T-cell (primary cell): ENCODE measurements around the gene PGM2L1. TPM values are rescaled to one million over a fixed set of nuclear protein-coding genes. Genes with fewer than 3 reads are reported as not detected.

ENCODE experiments used
- ATAC-seq, 4 experiments: fragments of 200-7000 bp in 3 of 4; fragments of 150-1000 bp in 1 of 4; cut with Tn5 transposase; replicated peaks in 1 of 4; 1 replicate in 3 of 4; 2 replicates in 1 of 4; pipeline ENCODE4 v1.10.0; 2021; ENCODE audit warnings: moderate library complexity in 3 of 4, mild to moderate bottlenecking in 2 of 4, moderate number of reproducible peaks in 1 of 4
- CTCF ChIA-PET, 2 donors: fragments of 300-600 bp; sonication (Branson Sonifier 250); formaldehyde crosslinking; loops; one replicate each; lab custom pipeline; 2022; ENCODE audit warnings: antibody characterized with exemption in 2 of 2; lab: Charles Lee
- POLR2A ChIA-PET, 2 donors: fragments of 300-600 bp; sonication (Branson Sonifier 250); formaldehyde crosslinking; loops; one replicate each; lab custom pipeline; 2022; ENCODE audit warnings: antibody characterized with exemption in 2 of 2; lab: Charles Lee
- DNase-seq, 35 experiments: peaks; one replicate each; pipeline versions ENCODE4 v3.0.0 to v3.0.0-alpha.2; 2013 to 2023
- H3K27ac ChIP-seq: one replicate; pipeline ENCODE4 v1.5.1; 2013; ENCODE audit warnings: low read length
- H3K27me3 ChIP-seq, 2 experiments: replicated peaks in 1 of 2; 1 replicate in 1 of 2; 2 replicates in 1 of 2; pipeline versions ENCODE4 v1.6.1 to v1.7.0; 2013; ENCODE audit warnings: low read length in 1 of 2, mixed read lengths in 1 of 2; ENCODE audit not compliant: control insufficient read depth in 2 of 2, insufficient read depth in 2 of 2; ENCODE audit errors: extremely low read depth in 1 of 2
- H3K36me3 ChIP-seq, 2 donors: 1 replicate in 1 of 2; 2 replicates in 1 of 2; pipeline versions ENCODE4 v1.6.1 to v1.7.0; 2013; ENCODE audit warnings: low read length in 1 of 2; ENCODE audit not compliant: control insufficient read depth in 2 of 2, insufficient read depth in 1 of 2; ENCODE audit errors: extremely low read depth in 1 of 2
- H3K4me1 ChIP-seq, 2 experiments: 1 replicate in 1 of 2; 2 replicates in 1 of 2; pipeline versions ENCODE4 v1.6.1 to v1.7.0; 2013; ENCODE audit warnings: low read length in 2 of 2, mixed read lengths in 1 of 2; ENCODE audit not compliant: insufficient read depth in 2 of 2, control insufficient read depth in 1 of 2; ENCODE audit errors: extremely low read depth in 1 of 2
- H3K4me3 ChIP-seq, 2 donors: 1 replicate in 1 of 2; 2 replicates in 1 of 2; pipeline versions ENCODE4 v1.5.1 to v1.7.0; 2013; ENCODE audit warnings: mild to moderate bottlenecking in 2 of 2, low read length in 1 of 2, moderate library complexity in 1 of 2; ENCODE audit not compliant: control insufficient read depth in 1 of 2; ENCODE audit errors: extremely low read depth in 1 of 2
- H3K9me3 ChIP-seq: 2 replicates; pipeline ENCODE4 v1.7.0; 2013
- H3K27ac Mint-ChIP-seq, 2 donors: one replicate each; pipeline ENCODE4 v1.8.0; 2020 to 2021; ENCODE audit warnings: mild to moderate bottlenecking in 2 of 2, mixed read lengths in 2 of 2
- H3K27me3 Mint-ChIP-seq, 2 donors: one replicate each; pipeline ENCODE4 v1.8.0; 2021 to 2022; ENCODE audit warnings: mixed read lengths in 2 of 2
- H3K36me3 Mint-ChIP-seq: one replicate; pipeline ENCODE4 v1.8.0; 2021; ENCODE audit warnings: mixed read lengths
- H3K4me1 Mint-ChIP-seq, 3 donors: one replicate each; pipeline ENCODE4 v1.8.0; 2020 to 2022; ENCODE audit warnings: mixed read lengths in 3 of 3, mild to moderate bottlenecking in 1 of 3
- H3K4me3 Mint-ChIP-seq, 3 donors: one replicate each; pipeline ENCODE4 v1.8.0; 2020 to 2022; ENCODE audit warnings: mild to moderate bottlenecking in 3 of 3, mixed read lengths in 3 of 3, moderate library complexity in 3 of 3
- H3K9me3 Mint-ChIP-seq, 3 donors: one replicate each; pipeline ENCODE4 v1.8.0; 2020 to 2022; ENCODE audit warnings: mixed read lengths in 3 of 3
- WGBS: methylation state at CpG from one replicate; pipeline ENCODE4 v1.1.5; 2013; ENCODE audit warnings: missing lambda C conversion rate; ENCODE audit not compliant: insufficient coverage; 5-methylcytosine and 5-hydroxymethylcytosine counted together
- total RNA-seq, 35 experiments: library from RNA in 6 of 35; stranded (reverse) in 6 of 35; fragments of 120-200 nt in 1 of 35; gene quantifications; one replicate each; pipeline versions ENCODE4 v1.2.1 to v1.2.4 and lab custom pipeline; 2013 to 2026

Gene PGM2L1
- total RNA-seq, 5 donors from 2014 or later (not counting 1 experiment from before 2014, with no cell fraction given): 8.6 to 17.0 (median 15.0) TPM

DNA sequence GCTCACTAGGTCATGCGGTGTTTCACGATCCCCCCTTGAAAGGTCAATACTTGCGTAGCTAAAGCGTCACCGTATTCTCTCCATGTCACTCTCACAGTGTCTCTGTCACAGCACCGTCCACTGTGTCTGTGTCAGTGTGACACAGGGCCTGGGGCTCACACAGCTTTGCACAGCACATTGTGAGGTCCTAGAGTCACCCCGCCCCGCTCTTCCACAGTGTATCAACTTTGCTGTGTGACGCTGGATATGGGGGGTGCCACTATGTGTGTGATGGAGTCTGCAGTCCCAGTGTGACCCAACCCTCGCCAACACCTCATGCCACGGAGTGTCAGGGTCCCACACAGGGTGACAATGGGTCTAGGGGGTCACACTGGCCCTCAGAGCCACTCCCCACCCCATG, 87.4 kb downstream of the PGM2L1 start:
- peaks cover 5 to 18% of the 10 kb centered on the region in 2 experiments for H3K27me3 ChIP-seq
- ATAC-seq (no peak), DNase-seq (no peak)
- Mint-ChIP-seq H3K9me3 (no peaks in the 10 kb centered on the region), H3K36me3 (no peaks in the 10 kb centered on the region), H3K4me1 (peaks cover 7 to 12% (median 10%) of the 10 kb centered on the region in 3 donors), H3K27ac (no peak overlapping the region), H3K4me3 (peak overlapping the region; percentile 43 to 72 (median 44)), H3K27me3 (peaks cover 26 to 43% of the 10 kb centered on the region in 2 donors)
- H3K27ac ChIP-seq: no peak overlapping the region
- 86% methylated on average over 8 of the region's 11 CpGs for WGBS
- H3K4me1 ChIP-seq: peaks cover 4 to 6% of the 10 kb centered on the region in 2 experiments
- ChIA-PET CTCF (no interaction called here), POLR2A (no interaction called here)
- H3K4me3 ChIP-seq: no peak overlapping the region
- no peaks in the 10 kb centered on the region for H3K9me3 ChIP-seq
- H3K36me3 ChIP-seq: no peaks in the 10 kb centered on the region

DNA sequence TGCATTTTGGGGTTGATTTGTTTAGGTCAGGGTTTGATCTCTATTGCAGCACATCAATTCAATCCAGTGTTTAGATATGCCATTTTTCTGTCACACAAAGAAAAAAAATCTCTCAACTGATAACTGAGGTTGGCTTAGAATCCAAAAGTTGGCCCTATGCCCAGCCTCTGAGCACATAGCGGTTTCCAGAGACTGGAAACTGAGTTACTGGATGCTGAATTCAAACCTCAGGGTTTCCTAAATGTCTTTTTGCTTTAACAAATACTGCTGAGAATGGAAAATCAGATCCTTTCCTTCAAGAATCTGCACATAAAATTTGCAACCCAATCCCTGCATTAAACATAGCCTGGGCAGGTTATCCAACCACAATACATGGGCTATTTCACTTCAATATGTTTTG, 90.8 kb downstream of the PGM2L1 start:
- no peak overlapping the region for H3K27ac Mint-ChIP-seq

DNA sequence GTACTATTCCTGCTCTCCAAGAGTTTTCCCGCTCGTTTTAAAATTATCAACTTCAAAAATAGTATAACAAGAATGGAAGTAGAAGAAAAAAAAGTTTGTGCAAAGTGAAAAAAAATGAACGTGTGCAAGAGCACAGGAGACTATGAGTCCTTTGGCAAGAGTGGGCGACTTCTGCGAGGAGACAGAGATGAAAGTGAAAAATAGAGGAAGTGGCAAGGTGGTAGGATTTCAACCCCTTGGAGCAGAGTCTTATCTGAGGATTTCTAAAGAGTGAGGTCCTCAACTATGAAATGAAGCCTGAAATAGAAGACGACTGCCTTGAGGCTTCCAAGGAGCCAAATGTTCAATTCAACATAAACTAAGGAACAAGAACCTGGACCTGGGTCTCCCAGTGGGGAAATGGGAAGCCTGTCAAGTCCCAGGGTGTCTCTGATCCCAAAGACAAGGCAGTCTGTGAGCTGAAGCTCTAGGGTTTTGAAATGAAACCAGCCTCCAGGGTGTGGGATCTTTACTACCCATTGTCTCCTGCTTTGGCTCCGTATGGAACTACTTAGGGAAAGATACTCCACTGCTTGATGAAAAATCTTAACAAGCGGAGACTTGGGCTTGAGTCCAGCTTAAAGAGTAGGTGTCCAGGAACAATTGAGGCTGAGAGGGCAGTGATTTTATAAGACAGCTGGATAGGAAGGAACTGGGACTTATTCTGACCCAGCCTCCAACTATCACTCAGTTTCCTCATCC, 91.6 kb downstream of the PGM2L1 start:
- Mint-ChIP-seq H3K27ac (no peak overlapping the region), H3K4me3 (no peak overlapping the region), H3K9me3 (no peaks in the 10 kb centered on the region), H3K36me3 (no peaks in the 10 kb centered on the region), H3K4me1 (peaks cover 4 to 8% (median 6%) of the 10 kb centered on the region in 3 donors), H3K27me3 (peaks cover 30 to 56% of the 10 kb centered on the region in 2 donors)
- POLR2A ChIA-PET: no interaction called here
- peaks cover 4 to 6% of the 10 kb centered on the region in 2 experiments for H3K4me1 ChIP-seq
- no peak overlapping the region for H3K4me3 ChIP-seq
- no peak for ATAC-seq
- H3K27ac ChIP-seq: no peak overlapping the region
- CTCF ChIA-PET: no interaction called here
- DNase-seq: no peak
- H3K36me3 ChIP-seq: no peaks in the 10 kb centered on the region
- WGBS: 21% methylated on average over 5 of the region's 8 CpGs
- H3K27me3 ChIP-seq: peaks cover 5 to 22% of the 10 kb centered on the region in 2 experiments
- no peaks in the 10 kb centered on the region for H3K9me3 ChIP-seq

More for the DNA sequence above, 90.8 kb downstream of the PGM2L1 start:
- ChIA-PET POLR2A (no interaction called here), CTCF (no interaction called here)
- peaks cover 5 to 24% of the 10 kb centered on the region in 2 experiments for H3K27me3 ChIP-seq
- Mint-ChIP-seq H3K9me3 (no peaks in the 10 kb centered on the region), H3K4me3 (no peak overlapping the region), H3K27me3 (peaks cover 34 to 62% of the 10 kb centered on the region in 2 donors), H3K4me1 (peaks cover 7 to 12% (median 10%) of the 10 kb centered on the region in 3 donors), H3K36me3 (no peaks in the 10 kb centered on the region)
- no peak overlapping the region for H3K27ac ChIP-seq
- H3K4me3 ChIP-seq: no peak overlapping the region
- peaks cover 4 to 6% of the 10 kb centered on the region in 2 experiments for H3K4me1 ChIP-seq
- no peaks in the 10 kb centered on the region for H3K36me3 ChIP-seq
- WGBS: no CpG with 5 or more reads among the region's 1 CpG
- no peak for ATAC-seq
- DNase-seq: no peak
- no peaks in the 10 kb centered on the region for H3K9me3 ChIP-seq

DNA sequence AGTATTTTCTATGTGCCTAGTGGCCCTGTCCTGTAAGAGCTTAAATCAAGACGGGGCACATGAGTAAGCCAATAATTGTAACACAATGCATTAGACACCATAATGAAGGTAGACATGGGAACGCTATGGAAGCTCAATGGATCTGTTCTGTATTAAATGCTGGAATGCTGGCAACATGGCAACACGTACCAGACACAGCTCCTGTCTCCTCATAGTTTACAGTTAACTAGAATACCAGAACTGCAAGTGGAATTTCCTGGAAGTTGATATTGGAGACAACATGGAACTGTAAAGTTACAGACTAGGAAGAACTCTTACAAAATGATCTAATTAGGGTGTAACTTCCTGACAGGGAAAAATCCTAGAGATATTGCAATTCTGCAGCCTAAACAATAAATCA, 99.2 kb downstream of the PGM2L1 start:
- ATAC-seq (no peak), DNase-seq (no peak)
- Mint-ChIP-seq H3K27me3 (peaks cover 5 to 33% of the 10 kb centered on the region in 2 donors), H3K4me1 (peaks cover 4 to 13% (median 9%) of the 10 kb centered on the region in 3 donors), H3K27ac (no peak overlapping the region), H3K9me3 (peaks cover 0 to 2% (median 2%) of the 10 kb centered on the region in 3 donors), H3K36me3 (no peaks in the 10 kb centered on the region), H3K4me3 (no peak overlapping the region)
- CTCF ChIA-PET: interaction anchor here in 1 of 2 donors (0.6 kb wide), 1 partner anchor 834 kb away, joined by 3 read pairs; no protein-coding TSS in a partner anchor
- H3K4me1 ChIP-seq: peaks cover 0 to 6% of the 10 kb centered on the region in 2 experiments
- no peaks in the 10 kb centered on the region for H3K9me3 ChIP-seq
- H3K36me3 ChIP-seq: no peaks in the 10 kb centered on the region
- peaks cover 0 to 11% of the 10 kb centered on the region in 2 experiments for H3K27me3 ChIP-seq
- WGBS: no CpG with 5 or more reads among the region's 3 CpGs
- POLR2A ChIA-PET: no interaction called here
- H3K27ac ChIP-seq: no peak overlapping the region
- no peak overlapping the region for H3K4me3 ChIP-seq

DNA sequence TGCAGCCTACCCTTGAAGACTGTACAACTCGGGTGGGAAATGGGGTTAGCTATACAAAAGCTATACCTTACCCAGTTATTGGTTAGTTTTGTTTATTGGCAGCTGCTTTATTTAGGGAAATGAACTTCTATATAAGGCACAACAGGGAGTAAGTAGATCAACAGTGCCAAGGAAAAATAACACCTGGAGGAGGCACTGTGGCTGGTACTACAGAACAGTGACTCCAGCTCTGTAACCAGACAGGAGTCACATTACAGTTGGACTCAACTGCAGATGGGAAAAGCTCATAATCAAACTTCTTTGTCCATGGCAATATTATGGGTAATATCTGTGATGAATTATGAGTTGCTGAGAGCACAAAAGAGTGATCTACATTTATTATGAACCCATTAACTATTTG, 100.7 kb downstream of the PGM2L1 start:
- Mint-ChIP-seq H3K27ac (no peak overlapping the region), H3K36me3 (no peaks in the 10 kb centered on the region), H3K4me3 (no peak overlapping the region), H3K4me1 (peaks cover 4 to 13% (median 9%) of the 10 kb centered on the region in 3 donors), H3K27me3 (peaks cover 10 to 35% of the 10 kb centered on the region in 2 donors), H3K9me3 (peaks cover 0 to 4% (median 3%) of the 10 kb centered on the region in 3 donors)
- WGBS: no CpG with 5 or more reads among the region's 1 CpG
- Histone ChIP-seq H3K4me1 (peaks cover 0 to 6% of the 10 kb centered on the region in 2 experiments), H3K27me3 (peaks cover 0 to 5% of the 10 kb centered on the region in 2 experiments), H3K36me3 (no peaks in the 10 kb centered on the region), H3K27ac (no peak overlapping the region), H3K9me3 (no peaks in the 10 kb centered on the region), H3K4me3 (no peak overlapping the region)
- CTCF ChIA-PET: no interaction called here
- ATAC-seq: no peak
- DNase-seq: no peak
- POLR2A ChIA-PET: interaction anchor here in 1 of 2 donors (1.2 kb wide), 1 partner anchor 28 kb away, joined by 6 read pairs; no protein-coding TSS in a partner anchor

DNA sequence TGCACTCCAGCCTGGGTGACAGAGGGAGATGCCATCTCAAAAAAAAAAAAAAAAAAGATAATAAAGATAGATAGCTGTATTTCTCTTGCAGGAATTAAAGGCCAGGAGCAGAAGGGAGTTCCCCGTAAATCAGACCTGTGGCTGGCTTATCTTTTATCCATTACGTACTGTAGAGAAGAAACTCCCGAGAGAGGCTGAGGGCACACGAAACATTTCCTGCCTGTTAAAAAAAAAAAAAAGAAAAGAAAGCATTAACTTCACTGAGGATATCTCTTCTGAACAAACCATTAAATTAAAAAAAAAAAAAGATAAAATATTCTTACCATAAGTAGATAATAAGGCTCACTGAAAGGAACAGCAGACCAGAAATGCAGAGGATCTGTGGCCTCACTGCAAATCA, 109.3 kb downstream of the PGM2L1 start:
- DNase-seq (peak in 1 of 35 experiments; percentile 12), ATAC-seq (peak in 1 of 4 experiments; percentile 69)
- Histone ChIP-seq H3K4me3 (no peak overlapping the region), H3K36me3 (no peaks in the 10 kb centered on the region), H3K9me3 (no peaks in the 10 kb centered on the region), H3K4me1 (peaks cover 0 to 5% of the 10 kb centered on the region in 2 experiments), H3K27ac (no peak overlapping the region), H3K27me3 (no peaks in the 10 kb centered on the region)
- Mint-ChIP-seq H3K36me3 (no peaks in the 10 kb centered on the region), H3K27ac (no peak overlapping the region), H3K9me3 (peaks cover 0 to under 1% (median under 1%) of the 10 kb centered on the region in 3 donors), H3K4me1 (no peaks in the 10 kb centered on the region), H3K4me3 (no peak overlapping the region), H3K27me3 (peaks cover 9 to 10% of the 10 kb centered on the region in 2 donors)
- no CpG with 5 or more reads among the region's 4 CpGs for WGBS
- POLR2A ChIA-PET: no interaction called here
- CTCF ChIA-PET: no interaction called here
